Motor neuron (in vitro differentiated cells): ENCODE measurements around the gene DRC3. TPM values are rescaled to one million over a fixed set of nuclear protein-coding genes. Genes with fewer than 3 reads are reported as not detected.

Experiments used
- ATAC-seq, 8 experiments: fragments of 200-7000 bp; cut with Tn5 transposase; replicated peaks in 6 of 8; 2 replicates each; pipeline ENCODE4 v1.8.0; 2021; ENCODE audit warnings: mild to moderate bottlenecking in 8 of 8, moderate library complexity in 8 of 8
- H3K27ac ChIP-seq, 2 donors: fragments of 250-450 bp; sonication (Bioruptor Pico); 2 replicates each; pipeline ENCODE4 v1.9.0; 2021; ENCODE audit warnings: antibody characterized with exemption in 2 of 2, mild to moderate bottlenecking in 2 of 2, moderate library complexity in 1 of 2
- H3K4me1 ChIP-seq, 2 donors: fragments of 250-450 bp; sonication (Bioruptor Pico); replicated peaks in 1 of 2; 2 replicates each; pipeline ENCODE4 v1.6.1; 2021; ENCODE audit warnings: antibody characterized with exemption in 2 of 2, mild to moderate bottlenecking in 2 of 2, moderate library complexity in 1 of 2
- H3K4me3 ChIP-seq, 5 donors: fragments of 250-450 bp; sonication (Bioruptor Pico); 2 replicates each; pipeline ENCODE4 v1.9.0; 2021; ENCODE audit warnings: antibody characterized with exemption in 5 of 5, mild to moderate bottlenecking in 5 of 5, moderate library complexity in 4 of 5
- WGBS, 10 experiments: fragments of 450-650 bp; shearing (Covaris generic); methylation state at CpG; one replicate each; pipeline ENCODE4 v1.0.0; 2022; 5-methylcytosine and 5-hydroxymethylcytosine counted together
- in situ Hi-C, 9 experiments: fragments of 400-800 bp; cut with MboI; loops; one replicate each; pipeline ENCODE4 v1.15.0; 2021; ENCODE audit warnings: low sequenced_read_pairs in 9 of 9, low pct_unique_long_range_greater_than_20kb in 2 of 9; ENCODE audit not compliant: unreplicated experiment in 9 of 9
- total RNA-seq, 8 experiments: library from RNA; unstranded; fragments of 300-600 nt; gene quantifications; 2 replicates each; pipeline versions ENCODE4 v1.2.3 to v1.2.4, GENCODE V29; 2022

DRC3 gene
- total RNA-seq, 8 experiments from 2014 or later, result 2.2 to 31.4 (median 5.8) TPM

DNA sequence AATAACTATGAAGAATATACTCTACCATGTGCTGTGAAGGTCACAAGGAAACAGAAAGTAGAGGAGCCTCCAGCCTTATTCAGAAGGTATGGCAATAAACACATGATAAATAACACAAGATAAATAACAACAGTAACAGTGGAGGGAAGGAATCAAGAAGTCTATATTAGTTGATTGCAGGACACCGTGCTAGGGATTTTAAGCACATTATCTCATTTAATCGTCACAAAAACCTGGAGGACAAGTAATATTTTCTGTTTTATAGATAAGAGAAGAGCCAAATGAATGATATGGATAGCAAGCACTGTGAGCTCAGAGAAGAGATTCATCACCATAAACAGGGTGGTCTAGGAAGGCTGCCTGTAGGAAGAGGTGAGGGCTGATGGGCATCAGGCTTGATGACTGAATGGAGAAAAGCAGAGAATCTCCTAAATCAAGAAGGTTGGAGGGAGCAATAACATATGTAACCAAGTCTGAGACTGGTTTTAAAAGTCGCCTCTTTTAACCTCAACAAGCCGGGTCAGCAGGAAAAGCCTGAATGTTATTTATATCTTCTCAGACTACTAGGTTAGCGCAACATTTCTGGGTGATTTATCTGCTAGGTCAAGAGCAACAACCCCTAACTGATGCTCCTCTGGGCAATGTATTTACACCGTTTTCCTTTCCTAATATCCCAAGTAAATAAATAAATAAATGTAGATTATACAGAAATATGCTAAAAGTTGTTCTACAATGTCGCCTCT is 8.8 kb upstream of the DRC3 start:
- peaks cover 25 to 26% of the 10 kb centered on the region in 2 donors for H3K4me1 ChIP-seq
- H3K4me3 ChIP-seq, result no peak overlapping the region
- 72 to 100% (median 84%) methylated on average over 1 to 7 of the region's 7 CpGs for WGBS, 10 experiments
- ATAC-seq, result no peak
- no peak overlapping the region for H3K27ac ChIP-seq
- in situ Hi-C loops, result no loop called here

DNA sequence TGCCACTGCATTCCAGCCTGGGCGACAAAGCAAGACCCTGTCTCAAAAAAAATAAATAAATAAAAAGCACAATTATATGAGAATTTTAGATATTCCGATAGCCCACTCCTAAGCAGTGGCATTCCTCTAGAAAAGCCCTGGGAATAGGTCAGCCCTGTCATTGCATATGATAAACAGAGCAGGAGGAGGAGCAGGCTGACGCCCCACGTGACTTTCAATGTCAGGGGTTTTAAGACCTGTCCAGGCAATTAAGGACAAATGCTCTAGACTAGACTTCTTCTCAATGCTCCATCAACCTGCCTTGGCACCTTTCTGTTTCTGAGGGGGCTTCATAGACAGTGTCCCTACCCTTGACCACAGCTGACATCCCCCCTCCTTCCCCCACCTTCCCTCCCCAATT is 8.0 kb upstream of the DRC3 start:
- Histone ChIP-seq H3K27ac (no peak overlapping the region), H3K4me3 (no peak overlapping the region), H3K4me1 (peaks cover 16 to 19% of the 10 kb centered on the region in 2 donors)
- ATAC-seq, result peak in 5 of 8 experiments; percentile 73 to 94 (median 88)
- WGBS, 10 experiments, result 45 to 83% (median 69%) methylated on average over 1 to 4 of the region's 4 CpGs; no CpG with 5 or more reads in 3 of the 10 experiments
- in situ Hi-C loops, result no loop called here

- ATAC-seq, result peak in 3 of 8 experiments; percentile 5 to 22 (median 11)
- Histone ChIP-seq H3K27ac (no peak overlapping the region), H3K4me1 (peaks cover 11 to 15% of the 10 kb centered on the region in 2 donors), H3K4me3 (no peak overlapping the region)
- in situ Hi-C loops, result no loop called here
- 57 to 93% (median 80%) methylated on average over 1 to 2 of the region's 2 CpGs; no CpG with 5 or more reads in 5 of the 10 experiments for WGBS, 10 experiments
Measured at GRCh38 chr17:17965152-17965721, 7.4 kb upstream of the DRC3 start.

DNA sequence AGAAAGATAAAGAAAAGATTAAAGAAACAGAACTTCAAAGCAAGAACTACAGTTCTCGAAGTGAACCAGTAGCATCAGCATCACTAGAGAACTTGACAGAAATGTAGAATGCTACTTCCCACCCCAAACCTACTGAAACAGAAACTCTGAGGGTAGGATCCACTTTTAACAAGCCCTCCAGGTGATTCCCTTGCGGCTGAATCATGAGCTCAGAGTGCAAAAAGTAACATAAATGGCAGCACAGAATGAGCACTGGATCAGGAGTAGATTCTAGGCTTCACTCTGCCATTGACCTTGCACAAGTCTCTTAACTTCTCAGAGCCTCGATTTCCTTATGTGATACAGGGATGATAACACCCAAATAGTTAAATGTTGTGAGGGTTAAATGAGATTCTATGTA is 6.3 kb upstream of the DRC3 start:
- no peak for ATAC-seq
- Histone ChIP-seq H3K4me1 (peaks cover 16 to 23% of the 10 kb centered on the region in 2 donors), H3K4me3 (no peak overlapping the region), H3K27ac (no peak overlapping the region)
- WGBS, 10 experiments, result 60 to 86% (median 78%) methylated on average over 1 to 3 of the region's 3 CpGs; no CpG with 5 or more reads in 2 of the 10 experiments
- in situ Hi-C loops, result no loop called here

- 0 to 27% (median 20%) methylated on average over 1 of the region's 1 CpG; no CpG with 5 or more reads in 5 of the 10 experiments for WGBS, 10 experiments
- Histone ChIP-seq H3K4me3 (peak overlapping the region; percentile 55 to 89 (median 77)), H3K27ac (no peak overlapping the region), H3K4me1 (peaks cover 10 to 13% of the 10 kb centered on the region in 2 donors)
- ATAC-seq, result no peak
- in situ Hi-C loops, result no loop called here
Measured at GRCh38 chr17:17970699-17971430, 1.8 kb upstream of the DRC3 start.

- WGBS, 10 experiments, result 0% methylated on average over 1 to 4 of the region's 33 CpGs; no CpG with 5 or more reads in 6 of the 10 experiments
- Histone ChIP-seq H3K4me1 (peaks cover 10 to 13% of the 10 kb centered on the region in 2 donors), H3K27ac (peak overlapping the region; percentile 59 to 78), H3K4me3 (peak overlapping the region; percentile 55 to 89 (median 77))
- ATAC-seq, result no peak
- in situ Hi-C loops, result no loop called here
Measured at GRCh38 chr17:17971431-17972125, 1.1 kb upstream of the DRC3 start.

- peaks cover 10 to 13% of the 10 kb centered on the region in 2 donors for H3K4me1 ChIP-seq
- peak overlapping the region; percentile 46 to 65 (median 52) for H3K4me3 ChIP-seq
- ATAC-seq, result peak in 2 of 8 experiments; percentile 1 to 3
- H3K27ac ChIP-seq, result peak overlapping the region; percentile 1 to 32
- in situ Hi-C loops, result no loop called here
- WGBS, 10 experiments, result 0 to 30% (median 7%) methylated on average over 1 to 13 of the region's 13 CpGs
Measured at GRCh38 chr17:17972952-17973254, 241 bp downstream of the DRC3 start.

- WGBS, 10 experiments, result 20 to 100% (median 63%) methylated on average over 1 to 4 of the region's 8 CpGs; no CpG with 5 or more reads in 3 of the 10 experiments
- in situ Hi-C loops, result no loop called here
- Histone ChIP-seq H3K4me1 (peaks cover 10 to 13% of the 10 kb centered on the region in 2 donors), H3K27ac (no peak overlapping the region), H3K4me3 (no peak overlapping the region)
- ATAC-seq, result no peak
Measured at GRCh38 chr17:17975436-17975835, 2.8 kb downstream of the DRC3 start.

GRCh38 chr17:17976931-17977570 is 4.4 kb downstream of the DRC3 start:
- H3K4me3 ChIP-seq, result no peak overlapping the region
- in situ Hi-C loops, result no loop called here

DNA sequence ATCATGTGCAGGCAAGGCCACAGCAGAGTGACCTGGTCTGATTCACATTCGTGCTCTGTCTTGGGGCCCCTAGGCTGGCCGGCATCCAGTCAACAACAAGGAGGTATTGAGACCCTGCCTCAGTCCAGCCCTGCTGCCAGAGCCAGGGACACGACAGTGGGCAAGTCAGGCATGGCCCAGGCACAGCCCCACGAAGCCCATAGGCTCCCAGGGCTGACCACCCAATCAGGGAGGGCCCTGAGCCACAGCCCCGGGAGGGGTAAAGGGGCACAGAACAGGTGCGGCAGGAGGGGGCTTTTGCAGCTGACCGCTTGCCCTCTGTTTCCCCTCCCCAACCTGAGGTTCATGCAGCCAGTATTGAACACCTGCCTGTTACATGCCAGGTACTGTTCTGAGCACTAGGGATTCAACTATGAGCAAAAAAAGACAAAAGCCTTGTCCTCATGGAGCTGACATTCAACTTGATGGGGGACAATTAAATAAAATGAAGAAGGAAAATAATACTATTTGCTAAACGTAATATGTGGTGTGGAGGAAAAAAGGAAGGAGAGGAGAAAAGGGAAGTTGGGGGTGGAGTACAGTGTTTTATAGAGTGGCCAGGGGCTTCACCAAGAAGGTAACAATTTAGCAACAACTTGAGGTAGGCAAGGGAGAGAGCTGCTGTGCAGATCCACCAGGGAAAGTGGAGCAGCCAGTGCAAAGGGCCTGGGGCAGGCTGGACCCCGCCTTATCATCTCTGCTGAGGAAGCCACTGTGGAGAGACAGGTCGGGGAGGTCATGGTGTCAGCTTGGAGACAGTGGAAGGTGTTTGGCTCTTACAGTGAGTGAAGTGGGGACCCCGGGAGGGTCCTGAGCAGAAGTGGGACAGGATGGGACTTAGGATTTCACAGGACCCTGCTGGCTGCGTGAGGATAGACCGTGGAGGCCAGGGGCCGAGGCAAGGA is 6.1 kb downstream of the DRC3 start:
- WGBS, 10 experiments, result 39 to 100% (median 77%) methylated on average over 1 to 7 of the region's 14 CpGs; no CpG with 5 or more reads in 1 of the 10 experiments
- in situ Hi-C loops, result no loop called here

More at GRCh38 chr17:17976931-17977570, 4.4 kb downstream of the DRC3 start:
- H3K4me1 ChIP-seq, result peaks cover 4 to 5% of the 10 kb centered on the region in 2 donors
- H3K27ac ChIP-seq, result no peak overlapping the region
- ATAC-seq, result no peak
- WGBS, 10 experiments, result 0 to 94% (median 67%) methylated on average over 1 to 6 of the region's 10 CpGs; no CpG with 5 or more reads in 1 of the 10 experiments

GRCh38 chr17:17979778-17980177 is 7.1 kb downstream of the DRC3 start:
- in situ Hi-C loops, result no loop called here
- 67 to 100% (median 83%) methylated on average over 1 to 3 of the region's 3 CpGs; no CpG with 5 or more reads in 7 of the 10 experiments for WGBS, 10 experiments
- H3K27ac ChIP-seq, result no peak overlapping the region
- no peak overlapping the region for H3K4me3 ChIP-seq
- peak in 1 of 8 experiments; percentile 20 for ATAC-seq
- H3K4me1 ChIP-seq, result no peaks in the 10 kb centered on the region

More for the DNA sequence above, 6.1 kb downstream of the DRC3 start:
- Histone ChIP-seq H3K27ac (no peak overlapping the region), H3K4me1 (no peaks in the 10 kb centered on the region), H3K4me3 (no peak overlapping the region)
- ATAC-seq, result no peak
